Mucosa of rectum (tissue), 2 donors: ENCODE results near the gene C9orf153.

Experiments
- H3K27ac ChIP-seq, 2 donors: one replicate each; pipeline ENCODE4 v1.7.0; 2013; ENCODE audit warnings: inconsistent platforms in 2 of 2, low read depth in 2 of 2, low read length in 2 of 2
- H3K27me3 ChIP-seq, 2 donors: one replicate each; pipeline ENCODE4 v1.7.0; 2013; ENCODE audit warnings: low read length in 2 of 2; ENCODE audit not compliant: control insufficient read depth in 2 of 2, insufficient read depth in 2 of 2
- H3K36me3 ChIP-seq, 2 donors: one replicate each; pipeline ENCODE4 v1.7.0; 2013; ENCODE audit warnings: low read length in 2 of 2; ENCODE audit not compliant: control insufficient read depth in 2 of 2, insufficient read depth in 2 of 2
- H3K4me1 ChIP-seq, 2 donors: one replicate each; pipeline ENCODE4 v1.7.0; 2013; ENCODE audit warnings: low read length in 2 of 2, mild to moderate bottlenecking in 1 of 2; ENCODE audit not compliant: control insufficient read depth in 2 of 2, insufficient read depth in 2 of 2
- H3K4me3 ChIP-seq, 2 donors: one replicate each; pipeline ENCODE4 v1.7.0; 2013; ENCODE audit warnings: low read length in 2 of 2
- H3K9ac ChIP-seq, 2 donors: one replicate each; pipeline ENCODE4 v1.7.0; 2013; ENCODE audit warnings: low read length in 2 of 2, low read depth in 1 of 2, mild to moderate bottlenecking in 1 of 2
- H3K9me3 ChIP-seq, 2 donors: one replicate each; pipeline ENCODE4 v1.7.0; 2013; ENCODE audit warnings: low read length in 2 of 2; ENCODE audit not compliant: control insufficient read depth in 2 of 2
- donor health status: healthy.
- donor health status: Normal muscosa, but diverticular disease.

The C9orf153 gene

GRCh38 chr9:86181379-86182315 lies 77.8 kb downstream of the C9orf153 start:
- no peaks in the 10 kb centered on the region for H3K4me1 ChIP-seq

GRCh38 chr9:86178503-86178902 lies 81.0 kb downstream of the C9orf153 start:
- Histone ChIP-seq H3K9me3 (no peaks in the 10 kb centered on the region), H3K27me3 (no peaks in the 10 kb centered on the region), H3K36me3 (no peaks in the 10 kb centered on the region), H3K27ac (no peak overlapping the region), H3K4me1 (no peaks in the 10 kb centered on the region), H3K9ac (no peak overlapping the region), H3K4me3 (no peak overlapping the region)

More at GRCh38 chr9:86181379-86182315, 77.8 kb downstream of the C9orf153 start:
- Histone ChIP-seq H3K36me3 (no peaks in the 10 kb centered on the region), H3K9ac (no peak overlapping the region), H3K4me3 (no peak overlapping the region), H3K27me3 (no peaks in the 10 kb centered on the region), H3K9me3 (no peaks in the 10 kb centered on the region), H3K27ac (no peak overlapping the region)

- Histone ChIP-seq H3K9me3 (no peaks in the 10 kb centered on the region), H3K36me3 (no peaks in the 10 kb centered on the region), H3K9ac (no peak overlapping the region)
Observed at GRCh38 chr9:86177995-86178394, 81.5 kb downstream of the C9orf153 start.

GRCh38 chr9:86176468-86176867 lies 83.0 kb downstream of the C9orf153 start:
- Histone ChIP-seq H3K36me3 (no peaks in the 10 kb centered on the region), H3K4me1 (no peaks in the 10 kb centered on the region), H3K27me3 (no peaks in the 10 kb centered on the region), H3K9me3 (no peaks in the 10 kb centered on the region), H3K9ac (no peak overlapping the region), H3K4me3 (no peak overlapping the region), H3K27ac (no peak overlapping the region)

More at GRCh38 chr9:86177995-86178394, 81.5 kb downstream of the C9orf153 start:
- H3K4me3 ChIP-seq, result no peak overlapping the region
- no peaks in the 10 kb centered on the region for H3K4me1 ChIP-seq
- H3K27me3 ChIP-seq, result no peaks in the 10 kb centered on the region
- H3K27ac ChIP-seq, result no peak overlapping the region

GRCh38 chr9:86175743-86176456 lies 83.6 kb downstream of the C9orf153 start:
- Histone ChIP-seq H3K27ac (no peak overlapping the region), H3K9ac (no peak overlapping the region), H3K4me3 (no peak overlapping the region), H3K9me3 (no peaks in the 10 kb centered on the region), H3K36me3 (no peaks in the 10 kb centered on the region), H3K27me3 (no peaks in the 10 kb centered on the region), H3K4me1 (no peaks in the 10 kb centered on the region)

DNA sequence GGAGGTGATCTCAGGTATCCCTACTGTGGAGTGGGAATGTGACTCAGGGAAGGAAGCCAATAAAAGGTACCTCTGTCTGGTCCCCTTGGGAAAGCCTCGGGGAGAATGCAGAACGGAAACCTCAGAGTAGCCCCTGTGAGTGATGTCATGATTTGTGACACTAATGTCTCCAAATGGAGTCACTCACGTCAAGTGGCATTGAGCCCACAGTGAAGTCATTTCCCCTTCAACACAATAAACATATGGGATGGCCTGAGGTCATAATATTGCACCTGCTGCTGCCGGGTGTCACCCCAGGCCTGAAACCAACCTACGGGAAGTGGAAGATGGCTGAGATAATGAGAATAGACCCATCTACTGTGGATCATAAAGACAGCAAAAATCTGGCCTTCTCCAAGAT lies 84.2 kb downstream of the C9orf153 start:
- no peaks in the 10 kb centered on the region for H3K4me1 ChIP-seq
- H3K36me3 ChIP-seq, result no peaks in the 10 kb centered on the region
- no peaks in the 10 kb centered on the region for H3K9me3 ChIP-seq
- H3K27me3 ChIP-seq, result no peaks in the 10 kb centered on the region
- H3K9ac ChIP-seq, result no peak overlapping the region
- H3K27ac ChIP-seq, result no peak overlapping the region
- no peak overlapping the region for H3K4me3 ChIP-seq
